Activated T-cell treated with anti-CD3 and anti-CD28 coated beads, Interleukin-2, amount 50 U/mL, for 48 hours (primary cell): ENCODE data around the gene GALNT2.

Source experiments
- DNase-seq, 2 experiments: peaks; one replicate each; pipeline ENCODE4 v3.0.0-alpha.2; 2020

Gene GALNT2

DNA sequence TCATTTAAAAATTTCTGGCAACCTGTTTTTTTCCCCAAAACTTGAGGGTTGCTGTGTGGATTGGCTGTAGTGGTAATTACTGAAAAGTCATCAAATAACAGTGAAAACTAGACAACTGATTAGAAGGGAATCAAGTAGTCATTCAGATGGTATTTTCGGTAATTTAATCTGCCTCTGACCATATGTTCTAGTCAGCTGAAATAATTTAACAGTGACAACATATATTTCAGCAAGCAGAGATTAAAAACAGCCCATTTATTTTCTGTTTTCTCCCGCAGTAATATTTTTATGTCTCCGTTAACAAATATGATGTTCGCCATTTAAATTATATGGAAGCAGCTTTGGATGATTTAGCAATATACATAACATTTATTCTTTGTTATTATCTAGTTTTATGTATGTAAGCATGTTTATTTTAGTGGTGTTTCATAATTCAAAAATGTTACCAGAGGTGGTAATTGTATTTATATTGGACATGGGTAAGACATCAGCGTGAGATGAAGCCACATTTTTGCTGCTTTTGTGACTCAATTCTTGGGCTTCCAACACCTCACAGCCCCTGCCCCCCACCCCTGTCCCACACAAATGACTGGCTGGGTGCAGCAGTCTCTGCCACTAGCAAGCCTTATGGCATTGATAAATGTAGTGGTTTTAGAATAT lies 104.4 kb downstream of the GALNT2 start:
- no peak for DNase-seq

DNA sequence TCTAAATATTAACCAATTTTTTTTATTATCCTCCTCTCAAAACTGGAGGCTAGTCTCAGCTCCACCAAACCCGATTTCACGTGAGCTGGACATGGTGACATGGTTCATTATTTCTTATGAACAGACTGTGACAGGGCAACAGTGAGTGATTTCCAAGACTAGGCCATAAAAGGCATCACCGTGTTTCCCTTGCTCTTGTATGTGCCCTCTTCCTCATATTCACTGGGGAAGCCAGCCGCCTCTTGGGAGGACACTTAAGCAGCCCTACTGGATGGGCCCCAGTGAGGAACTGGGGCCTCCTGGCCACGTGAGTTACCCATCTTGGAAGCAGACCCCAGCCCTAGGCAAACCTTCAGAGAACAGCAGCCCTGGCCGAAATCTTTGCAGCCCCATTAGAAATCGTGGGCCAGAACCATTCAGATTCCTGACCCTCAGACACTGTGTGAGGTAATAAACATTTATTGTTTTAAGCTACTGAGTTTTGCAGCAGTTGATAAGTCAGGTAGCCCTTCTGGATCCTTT lies 105.0 kb downstream of the GALNT2 start:
- peak in 1 of 2 experiments; percentile 3 for DNase-seq

GRCh38 chr1:230173187-230173975 lies 106.3 kb downstream of the GALNT2 start:
- peak in 1 of 2 experiments; percentile 6 for DNase-seq

- DNase-seq: peak; percentile 9 to 12
These were observed 107.0 kb downstream of the GALNT2 start for GRCh38 chr1:230174041-230174440.

DNA sequence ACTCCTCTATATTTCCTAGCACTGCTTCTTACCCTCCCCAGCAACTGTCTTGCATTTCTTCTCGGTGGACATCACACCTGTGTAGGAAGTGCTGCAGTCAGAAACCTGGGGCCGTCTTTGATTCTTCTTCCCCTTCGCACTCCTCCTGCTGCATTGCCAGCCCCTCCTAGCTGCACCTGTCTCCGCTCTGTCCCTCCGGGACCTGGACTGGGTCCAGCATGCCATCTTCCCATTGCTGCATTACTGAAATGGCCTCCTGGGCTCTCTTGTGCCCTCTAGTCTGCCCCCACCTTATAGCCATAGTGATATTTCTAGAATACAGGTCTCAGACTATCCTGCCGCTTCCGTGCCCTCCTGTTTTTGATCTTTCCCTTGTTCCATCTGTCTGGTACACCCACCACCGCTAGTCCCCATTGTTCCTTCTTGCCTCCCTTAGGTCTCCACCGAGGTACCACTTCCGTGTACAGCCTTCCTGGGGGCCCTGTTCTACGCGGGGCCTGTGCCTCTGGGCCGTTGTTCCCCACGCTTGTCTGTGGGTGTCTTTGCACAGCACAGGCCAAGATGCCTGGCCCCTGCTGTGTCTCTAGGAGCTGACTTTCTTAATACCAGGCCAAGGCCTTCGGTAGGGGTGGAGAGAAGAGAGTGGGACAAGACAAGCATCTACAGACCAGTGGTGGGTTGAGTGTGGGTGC lies 107.6 kb downstream of the GALNT2 start:
- peak; percentile 7 for DNase-seq

DNA sequence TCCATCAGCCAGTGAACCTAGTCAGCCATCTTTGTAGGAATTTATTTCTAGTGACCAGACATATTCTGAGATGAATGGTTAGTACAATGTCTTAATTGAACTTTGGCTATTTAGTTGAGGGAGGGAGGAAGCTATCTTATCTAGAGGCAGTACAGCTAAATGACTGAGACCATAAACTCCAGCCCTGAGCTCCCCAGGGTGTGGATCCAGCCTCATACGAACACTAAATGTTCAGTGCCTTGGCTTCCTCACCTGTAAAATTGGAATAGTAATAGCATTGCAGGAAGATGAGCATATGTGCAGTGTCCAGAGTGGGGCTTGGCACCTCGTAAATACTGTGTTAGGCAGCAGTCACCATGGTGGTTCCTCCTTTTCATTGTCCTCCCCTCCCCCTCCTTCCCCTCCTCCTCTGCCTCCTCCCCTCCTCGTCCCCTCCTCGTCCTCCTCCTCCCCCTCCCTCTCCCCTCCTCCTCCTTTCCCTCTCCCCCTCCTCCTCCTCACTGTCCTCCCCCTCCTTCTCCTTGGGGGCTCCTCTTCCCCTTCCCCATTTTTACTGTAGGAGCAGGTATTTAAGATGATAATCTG lies 108.2 kb downstream of the GALNT2 start:
- DNase-seq: peak; percentile 4 to 12

- no peak for DNase-seq
These were observed 108.8 kb downstream of the GALNT2 start for GRCh38 chr1:230175839-230176238.

GRCh38 chr1:230176326-230176725 lies 109.3 kb downstream of the GALNT2 start:
- peak in 1 of 2 experiments; percentile 1 for DNase-seq

DNA sequence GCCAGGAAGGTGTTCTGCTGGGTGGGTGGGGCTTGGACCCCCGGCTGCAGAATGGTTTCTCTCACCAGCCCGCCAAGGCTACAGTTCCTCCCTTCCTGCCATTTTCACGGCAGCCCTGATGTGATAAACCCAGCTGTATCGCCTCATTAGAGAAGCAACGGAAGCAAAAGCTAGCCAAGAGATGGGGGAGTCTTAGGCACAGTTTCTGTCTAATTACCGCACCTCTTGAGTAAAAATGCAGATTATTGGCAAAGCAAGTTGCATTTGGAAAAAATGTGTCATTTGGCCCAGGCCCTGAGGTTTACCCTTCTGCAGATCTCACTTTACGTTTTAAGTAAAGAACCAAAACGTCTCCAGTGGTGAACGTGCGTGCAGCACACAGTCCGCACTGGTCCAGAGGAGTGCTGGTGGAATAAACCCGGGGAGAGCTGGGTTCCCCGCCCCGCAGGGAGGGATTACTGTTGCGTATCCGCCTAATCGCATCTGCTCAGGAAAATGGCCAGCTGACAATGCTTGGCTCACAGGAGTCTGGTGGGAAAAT lies 109.9 kb downstream of the GALNT2 start:
- DNase-seq: peak; percentile 24 to 37

- DNase-seq: no peak
These were observed 112.2 kb downstream of the GALNT2 start for GRCh38 chr1:230179249-230179648.

- DNase-seq: peak in 1 of 2 experiments; percentile 13
These were observed 118.3 kb downstream of the GALNT2 start for GRCh38 chr1:230185076-230186001.

GRCh38 chr1:230186003-230186863 lies 119.2 kb downstream of the GALNT2 start:
- DNase-seq: peak; percentile 43 to 54

DNA sequence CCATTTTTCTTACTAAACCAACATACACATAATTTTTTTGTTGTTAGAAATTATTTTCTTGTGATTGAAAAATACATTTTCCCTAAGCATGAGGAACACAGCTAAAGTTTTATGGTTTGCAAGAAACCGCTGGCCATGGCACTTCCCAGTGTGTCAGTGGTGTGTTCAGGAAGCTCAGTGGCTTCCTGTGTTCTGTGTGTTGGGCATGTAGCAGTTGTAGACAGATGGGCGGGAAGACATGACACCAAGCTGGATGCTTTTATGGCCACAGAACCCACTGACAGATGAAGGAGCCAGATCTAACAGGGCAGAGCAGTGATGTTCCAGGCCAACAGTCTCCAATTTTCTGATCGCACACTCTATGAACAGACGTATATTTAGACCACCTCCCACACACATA lies 119.8 kb downstream of the GALNT2 start:
- DNase-seq: peak in 1 of 2 experiments; percentile 16

DNA sequence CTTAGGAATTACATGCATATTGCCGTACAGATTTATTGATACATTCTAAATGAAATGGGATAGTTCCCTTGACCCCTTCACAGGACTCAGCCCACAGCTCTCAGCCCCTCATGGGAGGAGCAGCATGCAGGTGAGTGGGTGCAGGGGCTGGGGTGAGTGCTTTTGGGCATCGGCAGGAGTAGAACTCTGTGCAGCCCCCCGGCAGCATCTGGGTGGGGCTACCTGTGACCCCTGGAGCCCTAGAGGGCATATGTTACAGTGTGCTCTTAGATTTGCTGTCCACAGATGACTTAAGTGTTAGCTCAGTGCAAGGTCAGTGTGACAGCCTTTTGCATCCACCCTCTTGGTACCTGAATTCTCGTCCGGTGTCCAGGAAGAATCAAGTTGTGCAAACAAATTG lies 120.3 kb downstream of the GALNT2 start:
- peak; percentile 11 to 15 for DNase-seq

- peak in 1 of 2 experiments; percentile 7 for DNase-seq
These were observed 121.8 kb downstream of the GALNT2 start for GRCh38 chr1:230188826-230189225.

DNA sequence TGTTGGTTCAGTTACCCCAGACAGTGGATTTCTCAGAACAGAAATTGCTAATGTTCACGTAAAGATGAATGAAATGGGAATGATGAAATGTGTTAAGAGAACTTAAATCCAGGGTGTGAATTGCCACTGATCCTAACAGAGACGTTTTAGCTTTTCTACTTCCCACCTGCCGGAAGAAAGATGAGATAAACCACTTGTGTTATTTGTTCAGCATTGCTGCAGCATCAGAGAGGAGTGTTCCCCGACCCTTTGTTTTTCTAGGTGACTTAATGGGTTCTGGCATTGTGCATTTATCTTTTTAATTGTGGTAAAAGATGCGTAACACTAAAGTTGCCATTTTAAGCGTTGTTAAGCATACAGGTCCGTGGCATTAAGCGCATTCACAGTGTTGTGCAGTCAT lies 122.3 kb downstream of the GALNT2 start:
- no peak for DNase-seq

DNA sequence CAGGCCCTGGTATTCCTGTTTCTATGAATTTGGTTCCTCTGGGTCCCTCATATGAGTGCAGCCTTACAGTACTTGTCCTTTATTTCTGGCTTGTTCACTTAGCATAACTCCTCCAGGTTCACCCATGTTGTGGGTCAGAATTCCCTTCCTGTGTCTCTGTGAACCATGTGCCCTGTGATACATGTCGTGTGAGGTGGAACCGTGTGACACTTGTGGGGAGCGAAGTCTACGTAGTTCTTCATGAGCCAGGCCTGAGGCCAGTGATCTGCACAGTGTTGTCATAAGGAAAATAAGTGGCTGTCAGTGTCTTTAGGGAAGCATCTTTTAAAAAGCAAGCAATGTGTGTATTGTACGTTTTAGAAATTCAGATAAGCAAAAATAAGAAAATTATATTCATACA lies 122.8 kb downstream of the GALNT2 start:
- no peak for DNase-seq

DNA sequence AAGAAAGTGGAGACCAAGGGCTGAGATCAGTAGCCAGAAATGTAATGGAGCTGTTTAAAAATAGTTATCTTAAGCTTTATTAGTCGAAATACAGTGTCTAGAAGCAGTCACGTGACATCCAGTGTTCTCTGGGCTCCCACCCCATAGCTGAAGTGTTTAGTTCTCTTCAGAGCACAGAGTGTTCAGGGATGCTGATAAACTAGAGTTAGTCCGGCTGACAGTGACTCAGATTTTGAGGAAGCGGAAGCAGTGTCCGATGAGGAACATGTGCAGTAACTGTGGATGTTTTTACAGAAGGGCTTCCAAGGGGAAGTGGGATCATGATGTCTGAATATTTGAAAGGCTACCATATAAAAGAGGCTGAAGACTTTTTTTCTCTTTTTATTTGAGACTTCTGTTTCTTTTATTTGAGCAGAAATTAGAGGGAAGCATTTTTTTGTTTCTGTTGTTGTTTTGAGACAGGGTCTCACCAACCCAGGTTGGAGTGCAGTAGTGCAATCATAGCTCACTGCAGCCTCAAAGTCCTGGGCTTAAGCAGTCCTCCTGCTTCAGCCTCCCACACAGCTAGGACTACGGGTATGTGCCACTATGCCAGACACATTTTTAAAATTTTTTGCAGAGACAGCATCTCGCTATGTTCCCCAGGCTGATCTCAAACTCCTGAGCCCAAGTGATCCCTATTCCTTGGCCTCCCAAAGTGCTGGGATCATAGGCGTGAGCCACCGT lies 124.2 kb downstream of the GALNT2 start:
- no peak for DNase-seq

DNA sequence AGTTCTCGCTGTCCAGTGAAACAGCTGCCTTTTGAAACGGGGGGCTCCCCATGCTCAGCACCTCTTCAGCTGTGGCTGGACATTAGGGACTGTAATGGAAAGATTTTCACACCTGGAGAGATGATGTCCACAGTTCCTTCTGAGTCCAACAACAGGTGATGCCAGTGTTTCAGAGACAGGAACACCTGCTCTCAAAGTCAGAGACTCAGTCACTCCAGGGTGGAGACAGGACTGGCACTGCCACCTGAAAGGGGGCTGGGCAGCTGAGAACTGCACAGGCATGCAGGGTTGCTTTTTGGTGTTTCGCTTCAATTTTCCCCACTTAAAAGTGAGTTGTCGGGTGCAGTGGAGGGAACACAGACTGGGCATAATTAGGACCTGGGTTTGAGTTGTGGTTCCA lies 124.8 kb downstream of the GALNT2 start:
- DNase-seq: no peak

DNA sequence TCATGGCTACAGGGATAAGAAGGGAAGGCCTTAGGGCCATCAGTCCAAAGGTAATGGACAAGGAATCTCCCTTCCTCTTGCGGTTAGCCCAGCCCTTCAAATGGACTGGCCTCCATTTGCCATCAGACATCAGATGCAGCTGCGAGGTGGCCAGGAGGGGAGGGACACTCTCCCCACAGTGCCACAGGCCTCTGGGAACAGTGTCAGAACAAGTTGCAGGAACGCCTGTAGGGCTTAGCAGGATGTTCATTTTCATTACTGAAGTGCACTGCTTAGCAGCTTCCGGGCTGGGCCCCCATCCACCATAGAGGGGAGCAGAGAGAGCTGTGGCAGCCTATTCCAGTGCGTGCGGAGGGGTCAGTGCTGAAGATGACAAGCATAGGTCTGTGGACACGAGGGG lies 127.5 kb downstream of the GALNT2 start:
- DNase-seq: no peak
